NCI-H2227 treated with DMSO at 0.1 percent for 48 hours (cell line): ENCODE data around the gene TTC28.

Source experiments
- DNase-seq: peaks from one replicate; lab custom pipeline; 2025; lab: John Stamatoyannopoulos, UW

The TTC28 gene

GRCh38 chr22:28357193-28357592 is 322.4 kb downstream of the TTC28 start:
- DNase-seq = no peak

GRCh38 chr22:28351476-28351875 is 328.2 kb downstream of the TTC28 start:
- DNase-seq = no peak

GRCh38 chr22:28348613-28349609 is 330.7 kb downstream of the TTC28 start:
- peak; percentile 53 for DNase-seq

GRCh38 chr22:28346308-28346707 is 333.3 kb downstream of the TTC28 start:
- no peak for DNase-seq

- no peak for DNase-seq
Observed at GRCh38 chr22:28344918-28345703, 334.5 kb downstream of the TTC28 start.

GRCh38 chr22:28341001-28341400 is 338.6 kb downstream of the TTC28 start:
- no peak for DNase-seq

- DNase-seq = no peak
Observed at GRCh38 chr22:28333088-28333487, 346.6 kb downstream of the TTC28 start.

GRCh38 chr22:28332410-28332809 is 347.2 kb downstream of the TTC28 start:
- no peak for DNase-seq

GRCh38 chr22:28331695-28332094 is 347.9 kb downstream of the TTC28 start:
- no peak for DNase-seq

- DNase-seq = no peak
Observed at GRCh38 chr22:28329186-28330073, 350.2 kb downstream of the TTC28 start.

- DNase-seq = no peak
Observed at GRCh38 chr22:28328756-28329155, 350.9 kb downstream of the TTC28 start.

GRCh38 chr22:28316014-28316413 is 363.6 kb downstream of the TTC28 start:
- no peak for DNase-seq

GRCh38 chr22:28314959-28315358 is 364.7 kb downstream of the TTC28 start:
- no peak for DNase-seq

- DNase-seq = no peak
Observed at GRCh38 chr22:28310299-28310698, 369.3 kb downstream of the TTC28 start.

GRCh38 chr22:28299753-28300152 is 379.9 kb downstream of the TTC28 start:
- no peak for DNase-seq

GRCh38 chr22:28299309-28299708 is 380.3 kb downstream of the TTC28 start:
- no peak for DNase-seq

- DNase-seq = no peak
Observed at GRCh38 chr22:28297504-28297903, 382.1 kb downstream of the TTC28 start.

GRCh38 chr22:28296452-28296851 is 383.2 kb downstream of the TTC28 start:
- no peak for DNase-seq

GRCh38 chr22:28283068-28283654 is 396.5 kb downstream of the TTC28 start:
- DNase-seq = no peak

GRCh38 chr22:28282405-28283067 is 397.1 kb downstream of the TTC28 start:
- DNase-seq = no peak

GRCh38 chr22:28279888-28280287 is 399.8 kb downstream of the TTC28 start:
- DNase-seq = no peak
